HTERT RPE-1 (cell line): ENCODE data around the gene ACSM3.
"Not testable (repeated sequence)": the region's sequence is repeated elsewhere in the genome, so short reads cannot be mapped to it uniquely, and the experiment has no call there.

ENCODE experiments used
- in situ Hi-C: fragments of 300-500 bp; cut with MboI; formaldehyde crosslinking; loops from 4 replicates; pipeline ENCODE4 v1.14.3; 2020; ENCODE audit warnings: low sequenced_read_pairs

Gene ACSM3

GRCh38 chr16:20763461-20764232, at the start of gene ACSM3:
Gene ACSM3 (plus strand): TSS chr16:20764014. CDS start chr16:20770035, 6,021 bp downstream.
- in situ Hi-C loops = no loop called here

DNA sequence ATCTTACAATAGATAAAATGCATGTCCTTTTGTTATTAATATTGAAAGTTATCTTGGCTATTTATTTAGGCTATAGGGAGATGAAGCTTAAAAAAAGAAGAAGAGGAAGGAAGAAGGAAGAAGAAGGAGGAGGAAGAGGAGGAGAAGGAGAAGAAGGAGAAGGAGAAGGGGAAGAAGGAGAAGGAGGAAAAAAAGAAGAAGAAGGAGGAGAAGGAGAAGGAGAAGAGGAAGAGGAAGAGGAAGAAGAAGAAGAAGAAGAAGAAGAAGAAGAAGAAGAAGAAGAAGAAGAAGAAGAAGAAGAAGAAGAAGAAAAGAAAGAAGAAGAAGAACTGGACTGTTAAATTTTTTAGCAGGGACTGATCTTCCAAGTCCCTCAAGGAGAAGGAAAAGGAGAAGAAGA, 46.1 kb upstream of the ACSM3 start:
- in situ Hi-C loops = not testable (repeated sequence)

GRCh38 chr16:20720251-20720650, 43.6 kb upstream of the ACSM3 start:
- in situ Hi-C loops = no loop called here

DNA sequence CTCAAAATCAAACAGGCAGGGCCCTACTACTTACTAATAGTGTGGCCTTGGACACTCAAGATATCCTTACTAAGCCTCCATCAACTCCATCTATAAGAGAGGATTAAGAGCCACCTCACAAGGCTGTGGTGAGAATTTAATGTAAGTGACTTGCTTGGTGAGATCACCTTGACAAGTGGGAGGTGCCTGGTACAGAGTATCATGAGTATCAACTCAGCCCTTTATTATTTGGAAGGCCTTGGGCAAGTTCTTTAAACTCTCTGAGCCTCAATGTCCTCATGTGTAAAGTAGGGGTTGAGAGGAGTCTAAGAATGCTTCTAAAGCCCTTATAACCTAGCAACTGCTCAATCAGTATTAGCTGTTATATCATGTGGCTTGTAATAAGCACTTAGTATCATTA, 37.2 kb upstream of the ACSM3 start:
- in situ Hi-C loops = no loop called here

- in situ Hi-C loops = no loop called here
Observed at GRCh38 chr16:20727181-20727580, 36.6 kb upstream of the ACSM3 start.

DNA sequence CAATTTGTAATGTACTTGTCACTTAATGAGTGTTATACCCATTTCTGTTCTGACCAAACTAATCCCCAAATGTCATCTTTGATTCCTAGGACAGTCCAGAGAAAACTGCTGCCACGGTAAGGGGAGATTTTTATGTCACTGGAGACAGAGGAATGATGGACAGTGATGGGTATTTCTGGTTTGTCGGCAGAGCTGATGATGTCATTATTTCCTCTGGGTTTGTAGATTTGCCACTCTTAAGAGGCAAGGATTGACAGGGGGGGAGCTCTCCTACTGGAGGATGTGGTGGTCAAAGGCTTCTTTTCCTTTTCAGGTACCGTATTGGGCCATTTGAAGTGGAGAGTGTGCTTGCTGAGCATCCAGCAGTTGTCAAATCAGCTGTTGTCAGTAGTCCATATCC, 34.7 kb upstream of the ACSM3 start:
- in situ Hi-C loops = no loop called here

GRCh38 chr16:20734056-20734455, 29.8 kb upstream of the ACSM3 start:
- in situ Hi-C loops = no loop called here

DNA sequence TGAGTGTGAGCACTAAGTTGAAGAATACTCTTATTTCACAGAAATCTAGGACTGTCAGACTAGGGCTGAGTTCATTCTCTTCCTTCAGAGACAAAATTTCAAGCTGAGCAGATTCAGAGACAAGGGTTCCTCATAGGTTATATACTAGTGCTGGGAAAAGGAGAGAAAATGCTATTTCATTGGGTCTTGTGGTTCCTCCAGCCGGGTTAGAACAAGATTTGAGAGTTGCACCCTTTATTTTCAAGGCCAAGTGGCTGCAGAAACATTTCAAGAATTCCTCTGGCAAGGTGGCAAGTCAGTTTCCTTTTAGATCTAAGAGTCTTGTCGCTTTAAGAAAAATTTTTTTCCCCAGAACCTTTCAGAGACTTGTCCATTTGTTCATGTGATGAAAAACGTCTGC, 29.0 kb upstream of the ACSM3 start:
- in situ Hi-C loops = no loop called here

- in situ Hi-C loops = no loop called here
Observed at GRCh38 chr16:20735490-20735889, 28.3 kb upstream of the ACSM3 start.

DNA sequence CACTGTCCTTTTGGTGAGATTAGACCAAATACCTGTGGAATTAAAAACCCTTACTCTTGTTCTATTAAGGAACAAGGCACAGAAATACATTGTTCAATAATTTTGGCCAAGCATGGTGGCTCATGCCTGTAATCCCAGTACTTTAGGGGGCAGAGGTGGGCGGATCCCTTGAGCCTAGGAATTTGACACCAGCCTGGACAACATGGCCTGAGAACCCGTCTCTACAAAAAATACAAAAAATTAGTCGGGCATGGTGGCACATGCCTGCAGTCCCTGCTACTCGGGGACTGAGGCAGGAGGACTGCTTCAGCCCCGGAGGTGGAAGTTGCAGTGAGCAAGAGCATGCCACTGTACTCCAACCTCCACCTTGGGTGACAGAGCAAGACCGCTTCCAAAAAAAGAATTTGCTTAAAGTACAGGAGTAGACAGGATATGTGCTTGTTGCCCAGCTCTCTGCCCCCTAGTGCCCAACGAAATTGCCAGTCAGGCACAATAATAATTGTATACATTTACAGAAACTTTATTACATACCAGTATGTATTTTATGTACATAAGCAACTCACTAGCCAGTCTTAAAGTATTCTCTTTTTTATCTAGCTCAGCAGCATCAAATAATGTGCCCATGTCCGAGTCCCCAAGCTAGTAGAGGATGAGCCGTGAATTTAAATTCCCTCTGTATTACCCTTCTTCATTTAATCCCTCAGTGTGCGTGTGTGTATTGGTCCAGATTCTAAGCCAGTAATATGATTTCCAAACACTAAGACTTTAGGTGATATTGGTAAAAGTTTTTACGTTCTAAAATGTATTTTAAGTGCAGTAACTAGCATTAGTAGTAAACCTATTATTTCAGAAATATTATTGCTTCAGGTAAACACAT, 23.6 kb upstream of the ACSM3 start:
- in situ Hi-C loops = no loop called here

GRCh38 chr16:20740901-20741521, 22.8 kb upstream of the ACSM3 start:
- in situ Hi-C loops = no loop called here

DNA sequence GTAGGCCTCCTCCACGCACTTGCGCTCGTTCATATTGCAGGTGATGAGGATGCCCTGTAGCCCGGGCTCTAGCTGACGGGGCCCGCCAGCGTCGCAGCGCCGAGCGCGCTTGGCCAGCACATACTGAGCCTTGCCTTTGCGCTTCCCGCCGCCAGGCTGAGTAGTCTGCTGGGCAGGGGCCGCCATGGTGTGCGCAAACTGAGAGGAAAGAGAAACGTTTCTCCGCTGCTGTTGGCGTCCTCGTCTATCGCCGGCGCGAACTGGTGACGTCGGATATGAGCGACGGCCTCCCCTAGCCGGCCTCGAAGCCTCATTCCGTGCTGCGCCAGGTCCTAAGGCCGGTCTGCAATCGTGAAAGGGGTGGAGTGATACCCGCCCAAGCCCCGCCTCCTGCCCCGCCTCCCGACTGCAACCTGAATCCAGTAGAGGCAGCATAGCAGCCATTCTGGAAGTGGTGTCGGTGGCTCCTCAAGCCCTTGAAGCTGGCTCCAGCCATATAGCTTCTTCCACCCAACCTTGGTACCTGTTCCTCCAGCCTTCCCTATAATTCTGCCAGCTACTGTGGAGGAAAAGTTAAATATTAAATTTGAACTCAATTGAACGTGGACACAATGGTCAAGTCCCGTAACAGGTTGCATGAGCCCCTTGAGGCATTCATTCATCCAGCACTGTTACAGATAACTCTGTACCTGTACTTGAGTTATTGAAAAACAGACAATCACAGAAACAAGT, 22.1 kb upstream of the ACSM3 start, which contains the start of gene THUMPD1:
TSS of gene THUMPD1 (minus strand) at position 265 of the 732 bp plus-strand sequence. CDS start at position 186, 79 bp downstream.
- in situ Hi-C loops = no loop called here

- in situ Hi-C loops = no loop called here
Observed at GRCh38 chr16:20743591-20743990, 20.2 kb upstream of the ACSM3 start.

- in situ Hi-C loops = no loop called here
Observed at GRCh38 chr16:20744922-20745440, 18.8 kb upstream of the ACSM3 start.

DNA sequence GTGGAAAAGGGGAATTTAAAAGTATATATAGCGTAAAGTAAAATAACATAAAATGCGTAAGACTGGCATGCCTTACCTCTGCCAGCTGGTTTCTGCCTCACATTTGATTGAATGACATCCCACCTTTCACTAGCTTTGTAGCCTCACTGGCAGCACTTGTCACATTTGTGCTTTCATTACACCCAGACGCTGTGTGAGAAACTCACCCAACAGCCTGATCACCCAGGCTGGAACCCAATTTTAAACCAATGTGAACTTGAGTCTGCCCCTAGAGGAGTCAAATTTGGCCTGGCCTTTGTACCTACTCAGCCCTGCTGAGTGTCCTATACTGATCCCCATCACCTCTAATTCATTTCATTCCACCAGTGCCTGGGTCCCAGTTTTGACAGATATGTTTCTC, 17.4 kb upstream of the ACSM3 start:
- in situ Hi-C loops = no loop called here

DNA sequence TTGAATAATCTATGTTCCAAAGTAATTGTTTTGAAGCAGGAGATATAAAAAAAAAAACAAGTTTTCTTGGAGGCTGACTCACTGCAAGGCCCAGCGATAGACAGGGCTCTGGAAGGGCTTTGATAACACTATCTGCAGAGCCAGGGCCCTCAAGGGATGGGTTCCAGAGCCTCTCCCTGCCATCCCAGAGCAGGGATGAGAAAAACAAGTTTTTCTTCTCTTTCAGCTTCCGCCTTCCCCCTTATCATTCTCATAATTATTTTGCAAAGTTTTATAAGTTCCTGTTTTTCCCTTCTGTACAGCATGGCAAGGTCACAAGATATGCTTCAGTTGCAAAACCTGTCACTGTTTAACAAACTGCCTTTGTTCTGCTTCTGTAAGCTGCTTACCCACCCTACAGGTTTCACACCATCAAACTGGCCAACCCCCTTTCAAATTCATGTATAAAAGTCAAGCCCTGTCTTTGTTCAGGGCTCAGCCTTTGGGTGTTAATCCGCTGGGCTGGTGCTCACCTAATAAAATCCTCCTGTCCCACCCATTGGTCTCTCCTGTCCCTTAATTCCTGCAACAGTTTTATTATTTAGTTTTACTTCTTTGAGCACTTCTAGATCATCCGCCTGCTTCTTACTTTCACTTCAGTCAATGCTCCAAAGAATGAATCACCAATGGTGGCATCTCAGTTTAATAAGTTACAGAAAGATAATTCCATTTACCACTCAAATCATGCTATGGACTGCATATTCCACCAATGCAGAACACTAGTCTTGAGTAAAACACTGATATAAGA, 16.6 kb upstream of the ACSM3 start:
- in situ Hi-C loops = no loop called here

- in situ Hi-C loops = no loop called here
Observed at GRCh38 chr16:20749474-20749873, 14.3 kb upstream of the ACSM3 start.

DNA sequence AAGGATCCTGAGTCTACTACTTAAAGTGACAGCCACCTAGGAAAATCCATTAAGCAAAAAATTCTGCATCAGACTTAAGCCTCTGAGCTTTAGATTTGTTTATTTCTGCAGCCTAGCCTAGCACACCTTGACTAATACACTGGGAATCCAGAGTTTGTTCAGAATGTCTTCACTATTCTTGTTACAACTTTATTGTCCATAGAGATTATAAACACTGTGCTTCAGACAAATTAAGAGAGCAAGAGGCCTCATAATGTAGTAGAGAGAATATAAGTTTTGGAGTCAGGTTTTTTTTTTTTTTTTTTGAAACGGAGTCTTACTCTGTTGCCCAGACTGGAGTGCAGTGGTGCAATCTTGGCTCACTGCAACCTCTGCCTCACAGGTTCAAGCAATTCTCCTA, 13.3 kb upstream of the ACSM3 start:
- in situ Hi-C loops = no loop called here

- in situ Hi-C loops = no loop called here
Observed at GRCh38 chr16:20753727-20754126, 10.1 kb upstream of the ACSM3 start.

GRCh38 chr16:20755238-20755637, 8.6 kb upstream of the ACSM3 start:
- in situ Hi-C loops = no loop called here
